Transverse colon (tissue), 4 donors: ENCODE data around the gene PIRT. TPM values are rescaled to one million over a fixed set of nuclear protein-coding genes. Genes with fewer than 3 reads are reported as not detected.

Experiments used
- DNase-seq: peaks from one replicate; pipeline ENCODE4 v3.0.0-alpha.2; 2019
- H3K27ac ChIP-seq, 4 donors: fragments of 200-600 bp; sonication (generic); 2 replicates each; pipeline ENCODE4 v1.5.1; 2016 to 2018; ENCODE audit warnings: inconsistent platforms in 4 of 4
- H3K27me3 ChIP-seq: fragments of 200-600 bp; sonication (generic); 2 replicates; pipeline ENCODE4 v1.5.1; 2017; ENCODE audit warnings: inconsistent platforms
- H3K36me3 ChIP-seq, 4 donors: fragments of 200-600 bp; sonication (generic); 2 replicates each; pipeline ENCODE4 v1.5.1; 2017 to 2019; ENCODE audit warnings: inconsistent platforms in 4 of 4
- H3K4me1 ChIP-seq, 4 donors: fragments of 200-600 bp; sonication (generic); 2 replicates each; pipeline ENCODE4 v1.5.1; 2017 to 2020; ENCODE audit warnings: inconsistent platforms in 4 of 4
- H3K4me3 ChIP-seq, 4 donors: fragments of 200-600 bp; sonication (generic); 1 replicate in 1 of 4; 2 replicates in 3 of 4; pipeline versions ENCODE4 v1.5.1 to v1.6.1; 2017 to 2019; ENCODE audit warnings: inconsistent platforms in 4 of 4
- H3K9me3 ChIP-seq, 2 donors: fragments of 200-600 bp; sonication (generic); 2 replicates each; pipeline ENCODE4 v1.5.1; 2017 to 2019; ENCODE audit warnings: inconsistent platforms in 2 of 2
- EP300 ChIP-seq: sonication (generic); formaldehyde crosslinking; IDR thresholded peaks from one replicate; pipeline ENCODE4 v1.6.1; 2017; ENCODE audit warnings: antibody characterized with exemption, low read depth
- POLR2A ChIP-seq: fragments of 450-650 bp; IDR thresholded peaks from one replicate; pipeline ENCODE4 v1.6.1; 2016; ENCODE audit warnings: antibody characterized with exemption, mild to moderate bottlenecking, moderate library complexity
- POLR2AphosphoS5 ChIP-seq, 3 donors: sonication (generic); formaldehyde crosslinking; IDR thresholded peaks; one replicate each; pipeline ENCODE4 v1.6.1; 2016; ENCODE audit warnings: antibody characterized with exemption in 3 of 3
- WGBS, 2 donors: methylation state at CpG; one replicate each; pipeline ENCODE4 v1.1.5; 2018; ENCODE audit warnings: low coverage in 1 of 2; 5-methylcytosine and 5-hydroxymethylcytosine counted together
- in situ Hi-C, 4 donors: fragments of 200-750 bp; cut with MboI; loops; one replicate each; pipeline versions ENCODE4 v1.15.0 to v1.15.1; 2017; ENCODE audit warnings: low sequenced_read_pairs in 3 of 4, low pct_ligation_motif_present in 1 of 4, low pct_unique_long_range_greater_than_20kb in 1 of 4
- intact Hi-C: fragments of 100-400 bp; cut with DNase I; formaldehyde crosslinking; loops from one replicate; pipeline ENCODE4 v1.15.1; 2023; ENCODE audit warnings: low total_unique reads
- small RNA-seq, 4 donors: library from RNA; depleted of rRNA; stranded (forward); fragments of <200 nt; gene quantifications; one replicate each; pipeline ENCODE3, GENCODE V24; 2016
- total RNA-seq, 4 donors: library from RNA; depleted of rRNA; stranded (reverse); fragments of >200 nt; gene quantifications; one replicate each; pipeline ENCODE4 v1.1.0, GENCODE V29; 2016
- TF ChIP-seq, protein P1 (sequence below), 5 experiments: fragments of 200-600 bp in 3 of 5; fragments of 450-650 bp in 2 of 5; sonication (generic) in 3 of 5; IDR thresholded peaks; 1 replicate in 2 of 5; 2 replicates in 3 of 5; pipeline ENCODE4 v1.5.1; 2016 to 2017; ENCODE audit warnings: antibody characterized with exemption in 5 of 5, inconsistent platforms in 3 of 5, mild to moderate bottlenecking in 2 of 5, moderate library complexity in 1 of 5

The PIRT gene
- total RNA-seq, 4 donors from 2014 or later, result 2.4 to 6.4 (median 2.5) TPM; not detected in 1

DNA sequence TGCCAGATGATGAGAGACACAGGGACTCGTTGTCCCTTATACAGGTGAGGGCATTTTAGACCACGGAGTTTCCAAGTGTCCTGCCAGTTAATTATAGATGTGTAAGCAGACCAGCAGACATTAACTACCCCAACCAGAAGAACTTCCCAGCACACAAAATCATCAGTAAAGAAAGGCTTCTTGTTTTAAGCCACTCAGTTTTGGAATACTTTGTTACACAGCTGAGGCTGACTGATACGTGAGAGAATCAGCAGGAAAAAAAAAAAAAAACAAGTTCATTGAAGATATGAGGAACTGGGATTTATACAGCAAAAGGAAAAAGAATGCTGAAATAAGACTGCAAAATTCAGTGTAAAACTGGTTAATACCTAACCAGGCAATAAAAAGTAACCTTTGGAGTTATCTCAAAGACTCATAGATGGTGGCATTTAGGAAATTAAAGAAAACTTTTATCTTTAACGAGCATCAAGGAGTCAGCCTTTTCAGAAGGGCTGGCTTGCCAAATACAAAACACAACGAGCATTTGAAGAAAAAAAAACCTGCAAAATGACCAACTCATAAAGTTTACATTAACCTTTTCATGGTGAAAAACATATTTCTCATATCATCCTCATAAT, 62.0 kb downstream of the PIRT start:
- Histone ChIP-seq H3K27me3 (no peaks in the 10 kb centered on the region), H3K27ac (peak overlapping the region; percentile 73 to 85 (median 84)), H3K9me3 (peaks cover 0 to 2% of the 10 kb centered on the region in 2 donors), H3K4me1 (peaks cover 9 to 59% (median 34%) of the 10 kb centered on the region in 4 donors), H3K36me3 (no peaks in the 10 kb centered on the region), H3K4me3 (no peak overlapping the region)
- in situ Hi-C loops, result loop anchor here in 1 of 4 donors (10.0 kb wide), 2 partner anchors 59 to 61 kb away; partner anchors contain the start of gene PIRT
- DNase-seq, result no peak
- WGBS, 2 donors, result 15 to 44% methylated on average over 2 to 5 of the region's 5 CpGs
- intact Hi-C loops, result no loop called here
- TF ChIP-seq POLR2AphosphoS5 (IDR thresholded peaks at IDR 0.05), result peak in 2 of 3 donors; percentile 9 to 27
- TF ChIP-seq, protein P1, sequence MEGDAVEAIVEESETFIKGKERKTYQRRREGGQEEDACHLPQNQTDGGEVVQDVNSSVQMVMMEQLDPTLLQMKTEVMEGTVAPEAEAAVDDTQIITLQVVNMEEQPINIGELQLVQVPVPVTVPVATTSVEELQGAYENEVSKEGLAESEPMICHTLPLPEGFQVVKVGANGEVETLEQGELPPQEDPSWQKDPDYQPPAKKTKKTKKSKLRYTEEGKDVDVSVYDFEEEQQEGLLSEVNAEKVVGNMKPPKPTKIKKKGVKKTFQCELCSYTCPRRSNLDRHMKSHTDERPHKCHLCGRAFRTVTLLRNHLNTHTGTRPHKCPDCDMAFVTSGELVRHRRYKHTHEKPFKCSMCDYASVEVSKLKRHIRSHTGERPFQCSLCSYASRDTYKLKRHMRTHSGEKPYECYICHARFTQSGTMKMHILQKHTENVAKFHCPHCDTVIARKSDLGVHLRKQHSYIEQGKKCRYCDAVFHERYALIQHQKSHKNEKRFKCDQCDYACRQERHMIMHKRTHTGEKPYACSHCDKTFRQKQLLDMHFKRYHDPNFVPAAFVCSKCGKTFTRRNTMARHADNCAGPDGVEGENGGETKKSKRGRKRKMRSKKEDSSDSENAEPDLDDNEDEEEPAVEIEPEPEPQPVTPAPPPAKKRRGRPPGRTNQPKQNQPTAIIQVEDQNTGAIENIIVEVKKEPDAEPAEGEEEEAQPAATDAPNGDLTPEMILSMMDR (IDR thresholded peaks at IDR 0.05), result no peak

DNA sequence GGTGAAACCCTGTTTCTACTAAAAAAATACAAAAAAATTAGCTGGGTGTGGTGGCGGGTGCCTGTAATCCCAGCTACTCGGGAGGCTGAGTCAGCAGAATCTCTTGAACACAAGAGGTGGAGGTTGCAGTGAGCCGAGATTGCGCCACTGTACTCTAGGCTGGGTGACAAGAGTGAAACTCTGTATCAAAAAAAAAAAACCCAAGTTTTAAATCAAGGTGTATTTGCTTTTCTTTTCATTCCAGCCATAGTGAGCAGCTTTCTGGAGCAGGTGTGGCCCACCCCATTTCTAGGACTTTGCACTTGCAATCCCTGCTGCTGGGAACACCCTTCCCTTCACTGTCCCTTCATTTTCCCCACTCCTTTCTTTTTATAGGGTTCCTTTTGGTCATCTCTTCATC, 62.8 kb downstream of the PIRT start:
- H3K9me3 ChIP-seq, result peaks cover 0 to 2% of the 10 kb centered on the region in 2 donors
- 74 to 81% methylated on average over 4 of the region's 4 CpGs for WGBS, 2 donors
- no peaks in the 10 kb centered on the region for H3K27me3 ChIP-seq
- no peak for TF ChIP-seq EP300
- peak in 1 of 3 donors; percentile 67 for TF ChIP-seq POLR2AphosphoS5 (IDR thresholded peaks at IDR 0.05)
- intact Hi-C loops, result no loop called here
- no peaks in the 10 kb centered on the region for H3K36me3 ChIP-seq
- peak overlapping the region; percentile 73 to 85 (median 84) for H3K27ac ChIP-seq
- no peak overlapping the region for H3K4me3 ChIP-seq
- peaks cover 9 to 59% (median 33%) of the 10 kb centered on the region in 4 donors for H3K4me1 ChIP-seq
- in situ Hi-C loops, result loop anchor here in 1 of 4 donors (10.0 kb wide), 2 partner anchors 60 kb away; partner anchors contain the start of gene PIRT
- peak; percentile 75 for DNase-seq

DNA sequence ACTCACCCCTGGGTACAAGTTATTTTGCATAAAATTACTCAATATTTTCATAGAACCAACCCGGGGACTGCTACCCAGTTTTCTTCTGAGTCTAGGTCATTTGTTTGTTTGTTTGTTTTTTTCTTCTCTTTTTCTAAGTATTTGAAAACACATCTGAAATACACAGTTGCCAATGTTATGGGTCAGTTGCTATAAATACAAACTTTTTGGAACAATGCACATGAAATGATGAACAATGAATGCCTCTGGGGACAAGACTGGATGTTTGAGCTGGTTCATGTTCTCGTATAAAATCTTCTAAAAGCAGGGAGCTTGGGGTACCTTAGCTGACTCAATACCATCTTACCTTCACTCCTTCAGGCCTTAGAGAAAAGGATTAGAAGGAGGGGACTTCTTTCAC, 64.5 kb downstream of the PIRT start:
- Histone ChIP-seq H3K4me1 (peaks cover 9 to 56% (median 24%) of the 10 kb centered on the region in 4 donors), H3K9me3 (peaks cover 0 to 2% of the 10 kb centered on the region in 2 donors), H3K4me3 (no peak overlapping the region), H3K36me3 (no peaks in the 10 kb centered on the region), H3K27me3 (no peaks in the 10 kb centered on the region), H3K27ac (peak overlapping the region; percentile 56 to 84 (median 76))
- WGBS, 2 donors, result 79 to 92% methylated on average over 2 of the region's 2 CpGs
- intact Hi-C loops (no loop called here), in situ Hi-C loops (loop anchor here in 1 of 4 donors (10.0 to 25.0 kb wide), 3 partner anchors 59 to 289 kb away; partner anchors contain the start of gene PIRT)
- TF ChIP-seq, protein P1 (IDR thresholded peaks at IDR 0.05), result no peak
- TF ChIP-seq POLR2A (no peak), POLR2AphosphoS5 (IDR thresholded peaks at IDR 0.05) (no peak), EP300 (no peak)
- no peak for DNase-seq

Small RNAs within 50 kb of the gene (small RNA-seq; reads per million reads assigned to genes)
- gene AC015908.2 (0 reads per million in 4 donors), gene RNU6-1065P (0 reads per million in 4 donors), gene TMEM238L (0.28 to 14.9 (median 2.6) reads per million in 4 donors)

Other genes with a start within 250 kb of the PIRT start
- gene MYH3, start 180.8 kb downstream of the PIRT start, total RNA-seq, result 1 to 10 TPM; 2.2 to 6.6 (median 3.6) TPM
- 10 to 100 TPM; 19.1 to 53.5 (median 34.6) TPM for gene SCO1, start 140.6 kb downstream of the PIRT start, total RNA-seq
- gene ADPRM, start 140.5 kb downstream of the PIRT start, total RNA-seq, result 10 to 100 TPM in 1 of 4 donors, 1 to 10 TPM in 3; 2.8 to 16.2 (median 6.1) TPM
- 10 to 100 TPM in 1 of 4 donors, 1 to 10 TPM in 2, not detected in 1; 2.4 to 18.2 (median 8.1) TPM for gene TMEM220, start 108.1 kb downstream of the PIRT start, total RNA-seq
- gene TMEM238L, start 34.0 kb downstream of the PIRT start, total RNA-seq, result 10 to 100 TPM; 34.4 to 66.5 (median 42.5) TPM